NT2/D1 (cell line): ENCODE results near the gene GSTO2.

Source experiments
- YY1 ChIP-seq: IDR thresholded peaks from 2 replicates; pipeline ENCODE4 v1.6.1; 2011; ENCODE audit not compliant: insufficient read length, insufficient read depth
- ZNF274 ChIP-seq: IDR thresholded peaks from 2 replicates; pipeline ENCODE4 v1.6.1; 2011; ENCODE audit warnings: mild to moderate bottlenecking, low read depth, low read length

- no peak for TF ChIP-seq YY1
- no peak for TF ChIP-seq ZNF274
Observed at GRCh38 chr10:104342941-104343411, 74.0 kb downstream of the GSTO2 start.
